Measurements from ENCODE around the gene HRC. TPM values are rescaled to one million over a fixed set of nuclear protein-coding genes. Genes with fewer than 3 reads are reported as not detected.

HRC gene
- total RNA-seq, 1 donor from 2014 or later: 1.6 TPM

DNA sequence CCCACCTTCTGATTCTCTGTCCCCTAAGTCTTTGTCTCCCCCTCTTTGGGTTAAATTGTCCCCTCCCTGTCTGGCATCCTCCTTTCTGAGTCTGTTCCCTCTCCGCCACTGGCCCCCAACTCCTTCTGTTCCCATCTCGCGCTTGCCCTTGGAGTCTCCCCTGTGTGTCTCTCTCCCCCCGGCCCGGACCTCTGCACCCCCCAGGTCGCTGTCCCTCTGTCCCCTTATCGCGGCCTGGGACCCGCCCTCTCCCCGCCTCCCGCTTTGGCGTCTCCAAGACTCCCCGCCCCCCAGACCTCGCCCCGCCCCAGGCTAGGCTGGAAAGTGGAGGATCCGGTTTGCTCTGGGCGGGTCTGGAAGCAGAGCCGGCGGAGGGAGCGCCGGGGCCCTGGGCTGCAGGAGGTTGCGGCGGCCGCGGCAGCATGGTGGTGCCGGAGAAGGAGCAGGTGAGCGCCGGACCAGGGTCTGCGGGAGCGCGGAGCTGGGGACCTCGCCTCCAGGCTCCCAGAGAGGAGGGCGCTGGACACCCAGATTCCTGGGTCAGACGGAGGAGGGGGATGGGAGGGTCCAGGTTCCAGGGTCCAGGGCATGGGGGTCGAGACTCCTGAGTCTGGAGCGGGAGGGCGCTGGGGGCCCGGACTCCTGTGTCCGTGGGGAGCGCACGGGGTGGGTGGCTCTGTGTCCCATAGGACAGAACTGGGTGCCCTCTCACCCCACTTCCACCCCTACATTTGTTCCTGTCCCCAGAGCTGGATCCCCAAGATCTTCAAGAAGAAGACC lies 2.4 kb upstream of the HRC start, which contains the start of gene TRPM4:
TRPM4 (plus strand) TSS at position 348 of the 780 bp plus-strand sequence; CDS start at position 423, 75 bp downstream.
- H3K9me3 Mint-ChIP-seq (ENCODE audit: low read depth): peaks cover 8% of the 10 kb centered on the region
- H3K4me1 Mint-ChIP-seq (ENCODE audit: low read depth): peaks cover 16% of the 10 kb centered on the region
- H3K27ac Mint-ChIP-seq: peak within 1 kb of the TSS; percentile 81
- peak; percentile 89 for DNase-seq (ENCODE audit: low spot score, unreplicated experiment)
- H3K36me3 Mint-ChIP-seq (ENCODE audit: insufficient read depth): peaks cover 2% of the 10 kb centered on the region
- peak within 1 kb of the TSS; percentile 72 for H3K4me3 Mint-ChIP-seq (ENCODE audit: low read depth)
- TF ChIP-seq CTCF (IDR thresholded peaks at IDR 0.05; ENCODE audit: unreplicated experiment): no peak
- peaks cover 55% of the 10 kb centered on the region for H3K27me3 Mint-ChIP-seq

DNA sequence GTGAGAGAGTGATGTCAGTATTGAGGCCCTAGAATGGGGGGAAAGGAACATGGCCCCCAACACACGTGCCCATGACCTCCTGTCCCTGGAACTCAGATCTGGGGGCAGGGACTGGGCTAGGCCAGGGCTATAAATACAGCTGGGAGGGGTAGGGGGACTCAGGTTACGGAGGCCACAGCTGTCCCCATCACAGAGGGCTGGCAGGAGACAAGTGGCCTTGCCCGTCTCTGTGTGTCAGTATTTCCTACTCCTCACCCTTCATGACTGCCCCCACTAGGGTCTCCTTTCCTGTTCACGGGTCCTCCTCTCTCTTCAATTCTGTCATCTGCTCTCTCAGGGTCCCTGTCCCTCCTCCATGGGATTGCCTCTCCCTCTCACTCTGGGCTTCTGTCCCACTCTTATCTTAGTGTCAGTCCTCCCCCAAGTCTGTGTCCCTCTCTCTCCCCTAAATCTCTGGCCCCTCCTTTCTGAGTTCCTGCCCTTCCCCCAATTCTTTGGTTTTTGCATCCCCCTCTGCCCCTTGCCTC lies 687 bp upstream of the HRC start:
- Mint-ChIP-seq H3K4me1 (ENCODE audit: low read depth) (peaks cover 16% of the 10 kb centered on the region), H3K4me3 (ENCODE audit: low read depth) (peak overlapping the region; percentile 37), H3K27ac (no peak overlapping the region), H3K9me3 (ENCODE audit: low read depth) (peaks cover 8% of the 10 kb centered on the region), H3K36me3 (ENCODE audit: insufficient read depth) (peaks cover under 1% of the 10 kb centered on the region), H3K27me3 (peaks cover 56% of the 10 kb centered on the region)
- no peak for DNase-seq (ENCODE audit: low spot score, unreplicated experiment)
- no peak for TF ChIP-seq CTCF (IDR thresholded peaks at IDR 0.05; ENCODE audit: unreplicated experiment)

DNA sequence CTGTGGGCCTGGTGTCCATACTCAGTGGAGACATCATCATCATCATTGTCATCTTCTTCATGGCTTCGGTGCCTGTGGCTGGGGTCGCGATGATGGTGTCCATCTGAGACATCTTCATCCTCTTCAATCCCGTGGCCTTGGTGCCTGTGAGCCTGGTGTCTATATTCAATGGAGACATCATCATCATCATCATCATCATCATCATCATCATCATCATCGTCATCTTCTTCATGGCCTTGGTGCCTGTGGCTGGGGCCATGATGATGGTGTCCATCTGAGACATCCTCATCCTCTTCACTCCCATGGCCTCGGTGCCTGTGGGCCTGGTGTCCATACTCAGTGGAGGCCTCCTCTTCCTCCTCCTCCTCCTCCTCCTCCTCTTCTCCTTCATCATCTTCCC lies 917 bp downstream of the HRC start:
- no peak for TF ChIP-seq CTCF (IDR thresholded peaks at IDR 0.05; ENCODE audit: unreplicated experiment)
- peaks cover 8% of the 10 kb centered on the region for H3K9me3 Mint-ChIP-seq (ENCODE audit: low read depth)
- no peak overlapping the region for H3K27ac Mint-ChIP-seq
- no peak overlapping the region for H3K4me3 Mint-ChIP-seq (ENCODE audit: low read depth)
- H3K4me1 Mint-ChIP-seq (ENCODE audit: low read depth): peaks cover 14% of the 10 kb centered on the region
- H3K36me3 Mint-ChIP-seq (ENCODE audit: insufficient read depth): no peaks in the 10 kb centered on the region
- peaks cover 44% of the 10 kb centered on the region for H3K27me3 Mint-ChIP-seq
- DNase-seq (ENCODE audit: low spot score, unreplicated experiment): no peak

GRCh38 chr19:49153167-49153809 lies 1.9 kb downstream of the HRC start:
- no peak overlapping the region for H3K27ac Mint-ChIP-seq
- H3K4me3 Mint-ChIP-seq (ENCODE audit: low read depth): no peak overlapping the region

More at GRCh38 chr19:49153167-49153809, 1.9 kb downstream of the HRC start:
- Mint-ChIP-seq H3K27me3 (peaks cover 40% of the 10 kb centered on the region), H3K9me3 (ENCODE audit: low read depth) (peaks cover 8% of the 10 kb centered on the region), H3K36me3 (ENCODE audit: insufficient read depth) (no peaks in the 10 kb centered on the region), H3K4me1 (ENCODE audit: low read depth) (peaks cover 15% of the 10 kb centered on the region)
- DNase-seq (ENCODE audit: low spot score, unreplicated experiment): no peak
- TF ChIP-seq CTCF (IDR thresholded peaks at IDR 0.05; ENCODE audit: unreplicated experiment): no peak
